HepG2 (cell line): Measurements from ENCODE around the gene LRRC27. TPM values are rescaled to one million over a fixed set of nuclear protein-coding genes. Genes with fewer than 3 reads are reported as not detected.

ENCODE experiments used
- ATAC-seq: fragments of 200-7000 bp; cut with Tn5 transposase; 3 replicates; pipeline ENCODE4 v1.9.1; 2020; ENCODE audit warnings: mild to moderate bottlenecking, moderate library complexity
- BruUV-seq: library from RNA; stranded (reverse); fragments of 400-500 nt; replicated peaks from 2 replicates; lab custom pipeline; 2021; lab: Mats Ljungman, UMichigan
- CTCF ChIA-PET: fragments of 300-600 bp; formaldehyde crosslinking; extraction: SDS; loops from one replicate; lab custom pipeline; 2021; ENCODE audit warnings: low total read pairs, inconsistent platforms, low intra/inter-chr PET ratio; lab: Yijun Ruan, JAX
- POLR2A ChIA-PET: fragments of 350-600 bp; sonication (Branson Sonifier 250); formaldehyde crosslinking; loops from one replicate; lab custom pipeline; 2020; ENCODE audit warnings: antibody characterized with exemption, inconsistent platforms; lab: Yijun Ruan, JAX
- DNase-seq: peaks from one replicate; pipeline ENCODE4 v3.0.0-alpha.2; 2015; ENCODE audit warnings: low spot score
- FAIRE-seq: peaks from 3 replicates; lab custom pipeline; 2011; peaks lifted over from hg19 to GRCh38; lab: Jason Lieb, UNC
- H2AFZ ChIP-seq: one replicate; pipeline ENCODE4 v1.6.1; 2011; ENCODE audit warnings: low read length, inconsistent platforms
- H3K27ac ChIP-seq: fragments of 300-600 bp; 3 replicates; pipeline ENCODE4 v1.8.0; 2011; ENCODE audit warnings: mixed run types, mild to moderate bottlenecking, mixed read lengths, low read length, inconsistent platforms; ENCODE audit not compliant: insufficient read depth; ENCODE audit errors: extremely low read length
- H3K27me3 ChIP-seq, 2 experiments: fragments of 200-600 bp in 1 of 2; 2 replicates in 1 of 2; 3 replicates in 1 of 2; pipeline versions ENCODE4 v1.6.0 to v1.8.0; 2011; ENCODE audit warnings: low read length in 2 of 2, mild to moderate bottlenecking in 2 of 2, moderate library complexity in 2 of 2, inconsistent platforms in 1 of 2; ENCODE audit not compliant: insufficient read depth in 2 of 2, control insufficient read depth in 1 of 2
- H3K36me3 ChIP-seq, 2 experiments: fragments of 200-600 bp in 1 of 2; replicated peaks in 1 of 2; 2 replicates in 1 of 2; 3 replicates in 1 of 2; pipeline versions ENCODE4 v1.5.1 to v1.8.0; 2011; ENCODE audit warnings: low read length in 2 of 2, inconsistent platforms in 1 of 2; ENCODE audit not compliant: insufficient read depth in 2 of 2, control insufficient read depth in 1 of 2
- H3K4me1 ChIP-seq: 2 replicates; pipeline ENCODE4 v1.5.1; 2012; ENCODE audit warnings: low read length, inconsistent platforms; ENCODE audit not compliant: insufficient read depth
- H3K4me2 ChIP-seq: 2 replicates; pipeline ENCODE4 v1.6.0; 2011; ENCODE audit warnings: low read depth, low read length, inconsistent platforms
- H3K4me3 ChIP-seq, 3 experiments: fragments of 200-600 bp in 1 of 3; sonication (generic), shearing (Covaris generic) in 1 of 3; replicated peaks in 1 of 3; 2 replicates each; pipeline ENCODE4 v1.5.1; 2011 to 2016; ENCODE audit warnings: low read length in 3 of 3, inconsistent platforms in 2 of 3, low read depth in 2 of 3, mild to moderate bottlenecking in 2 of 3, control low read depth in 1 of 3, mixed read lengths in 1 of 3; ENCODE audit not compliant: insufficient read depth in 1 of 3
- H3K79me2 ChIP-seq: one replicate; pipeline ENCODE4 v1.6.1; 2011; ENCODE audit warnings: low read length, inconsistent platforms; ENCODE audit not compliant: insufficient read depth
- H3K9ac ChIP-seq: 2 replicates; pipeline ENCODE4 v1.6.0; 2011; ENCODE audit warnings: mild to moderate bottlenecking, low read depth, low read length, inconsistent platforms; ENCODE audit not compliant: insufficient read depth
- H3K9me3 ChIP-seq: 2 replicates; pipeline ENCODE4 v1.5.1; 2012; ENCODE audit warnings: mild to moderate bottlenecking, low read length
- H4K20me1 ChIP-seq: 2 replicates; pipeline ENCODE4 v1.6.0; 2011; ENCODE audit warnings: inconsistent platforms, mild to moderate bottlenecking, low read length, moderate library complexity; ENCODE audit not compliant: insufficient read depth
- ATF7-NPFF ChIP-seq: sonication (generic); formaldehyde crosslinking; IDR thresholded peaks from 2 replicates; pipeline ENCODE4 v1.8.1; 2023; ENCODE audit warnings: mild to moderate bottlenecking, low read depth, missing genetic modification reagents, moderate library complexity
- GABPB1 ChIP-seq: IDR thresholded peaks from 2 replicates; pipeline ENCODE4 v1.6.1; 2016; ENCODE audit warnings: mild to moderate bottlenecking, missing genetic modification reagents, moderate library complexity, missing compliant biosample characterization
- TOPORS ChIP-seq: sonication (generic); formaldehyde crosslinking; IDR thresholded peaks from 2 replicates; pipeline ENCODE4 v1.8.0; 2023; ENCODE audit warnings: mild to moderate bottlenecking, missing genetic modification reagents
- ZNF282 ChIP-seq: fragments of 450-650 bp; IDR thresholded peaks from 2 replicates; pipeline ENCODE4 v1.6.1; 2018; ENCODE audit not compliant: partially characterized antibody
- ZNF317 ChIP-seq: sonication (generic); formaldehyde crosslinking; IDR thresholded peaks from 2 replicates; pipeline ENCODE4 v1.5.0; 2020; ENCODE audit warnings: mild to moderate bottlenecking, missing genetic modification reagents
- ZNF564 ChIP-seq: sonication (generic); formaldehyde crosslinking; IDR thresholded peaks from 2 replicates; pipeline ENCODE4 v1.8.1; 2023; ENCODE audit warnings: mild to moderate bottlenecking, missing genetic modification reagents
- ZSCAN9 ChIP-seq: IDR thresholded peaks from 2 replicates; pipeline ENCODE4 v1.6.1; 2016; ENCODE audit warnings: borderline replicate concordance
- WGBS: methylation state at CpG from one replicate; pipeline ENCODE4 v1.1.6; 2017; ENCODE audit warnings: low lambda C conversion rate; 5-methylcytosine and 5-hydroxymethylcytosine counted together
- in situ Hi-C: cut with HindIII; loops from 2 replicates; pipeline ENCODE4 v1.10.0; 2017; ENCODE audit warnings: low pct_unique_long_range_greater_than_20kb; ENCODE audit not compliant: extremely low pct_ligation_motif_present
- intact Hi-C: fragments of 100-400 bp; cut with micrococcal nuclease; formaldehyde crosslinking; loops from one replicate; pipeline ENCODE4 v1.10.0; 2022; ENCODE audit not compliant: unreplicated experiment
- polyA plus RNA-seq, 8 experiments: library from polyadenylated mRNA; depleted of rRNA in 3 of 8; stranded (reverse) in 7 of 8; unstranded in 1 of 8; fragments of >200 nt; fragmentation: Illumina TruSeq in 4 of 8; extraction: Trizol in 4 of 8; gene quantifications; 2 replicates each; pipeline versions ENCODE4 v1.2.1 to v1.2.3, GENCODE V29; 2011 to 2016; ENCODE audit warnings: low read depth in 4 of 8, missing spikeins in 1 of 8, mixed read lengths in 1 of 8; ENCODE audit not compliant: insufficient read depth in 1 of 8
- total RNA-seq, 5 experiments: library from RNA; depleted of rRNA; stranded (reverse); fragments of >200 nt; fragmentation: Illumina TruSeq; extraction: Trizol; gene quantifications; 2 replicates each; pipeline ENCODE4 v1.2.3, GENCODE V29; 2016; ENCODE audit warnings: low read depth in 1 of 5
- TF ChIP-seq, protein P1 (sequence below): sonication (generic); formaldehyde crosslinking; IDR thresholded peaks from 2 replicates; pipeline ENCODE4 v1.8.1; 2022; ENCODE audit warnings: low read depth, mild to moderate bottlenecking, missing genetic modification reagents
- TF ChIP-seq, protein P2 (sequence below): sonication (generic); formaldehyde crosslinking; IDR thresholded peaks from 2 replicates; pipeline ENCODE4 v1.8.0; 2023; ENCODE audit warnings: mild to moderate bottlenecking, missing genetic modification reagents
- TF ChIP-seq, protein P3 (sequence below): sonication (generic); formaldehyde crosslinking; IDR thresholded peaks from 2 replicates; pipeline ENCODE4 v1.8.0; 2022; ENCODE audit warnings: mild to moderate bottlenecking, missing genetic modification reagents, borderline replicate concordance

LRRC27 gene
- total and polyA plus RNA-seq, 2 of the 13 experiments (the other 11 are each of a cell fraction or from before 2014, with no cell fraction given), result 4.2 to 4.6 TPM

DNA sequence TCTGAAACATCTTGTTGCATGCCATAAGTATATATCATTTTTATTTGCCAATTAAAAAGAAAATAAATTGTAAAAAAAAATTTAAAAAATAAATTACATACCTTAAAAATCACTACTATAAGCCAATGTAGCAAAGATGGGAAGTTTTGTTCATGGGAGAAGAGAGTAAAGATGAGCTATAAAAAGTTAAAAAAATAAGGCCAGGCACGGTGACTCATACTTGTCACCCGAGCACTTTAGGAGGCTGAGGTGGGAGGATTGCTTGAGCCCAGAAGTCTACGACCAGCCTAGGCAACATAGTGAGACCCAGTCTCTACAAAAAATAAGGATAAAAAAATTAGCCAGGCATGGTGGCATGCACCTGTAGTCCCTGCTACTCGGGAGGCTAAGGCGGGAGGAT is 15.9 kb upstream of the LRRC27 start:
- no TSS peak for BruUV-seq
- Histone ChIP-seq H3K9ac (no peak overlapping the region), H3K9me3 (no peaks in the 10 kb centered on the region)
- DNase-seq, result no peak
- no peak for TF ChIP-seq ATF7-NPFF (CRISPR knock-in tag)
- TF ChIP-seq, protein P1, sequence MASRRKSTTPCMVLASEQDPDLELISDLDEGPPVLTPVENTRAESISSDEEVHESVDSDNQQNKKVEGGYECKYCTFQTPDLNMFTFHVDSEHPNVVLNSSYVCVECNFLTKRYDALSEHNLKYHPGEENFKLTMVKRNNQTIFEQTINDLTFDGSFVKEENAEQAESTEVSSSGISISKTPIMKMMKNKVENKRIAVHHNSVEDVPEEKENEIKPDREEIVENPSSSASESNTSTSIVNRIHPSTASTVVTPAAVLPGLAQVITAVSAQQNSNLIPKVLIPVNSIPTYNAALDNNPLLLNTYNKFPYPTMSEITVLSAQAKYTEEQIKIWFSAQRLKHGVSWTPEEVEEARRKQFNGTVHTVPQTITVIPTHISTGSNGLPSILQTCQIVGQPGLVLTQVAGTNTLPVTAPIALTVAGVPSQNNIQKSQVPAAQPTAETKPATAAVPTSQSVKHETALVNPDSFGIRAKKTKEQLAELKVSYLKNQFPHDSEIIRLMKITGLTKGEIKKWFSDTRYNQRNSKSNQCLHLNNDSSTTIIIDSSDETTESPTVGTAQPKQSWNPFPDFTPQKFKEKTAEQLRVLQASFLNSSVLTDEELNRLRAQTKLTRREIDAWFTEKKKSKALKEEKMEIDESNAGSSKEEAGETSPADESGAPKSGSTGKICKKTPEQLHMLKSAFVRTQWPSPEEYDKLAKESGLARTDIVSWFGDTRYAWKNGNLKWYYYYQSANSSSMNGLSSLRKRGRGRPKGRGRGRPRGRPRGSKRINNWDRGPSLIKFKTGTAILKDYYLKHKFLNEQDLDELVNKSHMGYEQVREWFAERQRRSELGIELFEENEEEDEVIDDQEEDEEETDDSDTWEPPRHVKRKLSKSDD (CRISPR knock-in tag), result no peak
- TF ChIP-seq, protein P2, sequence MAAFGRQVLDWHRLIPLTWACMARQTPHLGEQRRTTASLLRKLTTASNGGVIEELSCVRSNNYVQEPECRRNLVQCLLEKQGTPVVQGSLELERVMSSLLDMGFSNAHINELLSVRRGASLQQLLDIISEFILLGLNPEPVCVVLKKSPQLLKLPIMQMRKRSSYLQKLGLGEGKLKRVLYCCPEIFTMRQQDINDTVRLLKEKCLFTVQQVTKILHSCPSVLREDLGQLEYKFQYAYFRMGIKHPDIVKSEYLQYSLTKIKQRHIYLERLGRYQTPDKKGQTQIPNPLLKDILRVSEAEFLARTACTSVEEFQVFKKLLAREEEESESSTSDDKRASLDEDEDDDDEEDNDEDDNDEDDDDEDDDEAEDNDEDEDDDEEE (CRISPR knock-in tag), result no peak
- no peak for TF ChIP-seq TOPORS (CRISPR knock-in tag)
- TF ChIP-seq ZNF564 (CRISPR knock-in tag), result no peak
- no peak for TF ChIP-seq ZNF282
- TF ChIP-seq, protein P3, sequence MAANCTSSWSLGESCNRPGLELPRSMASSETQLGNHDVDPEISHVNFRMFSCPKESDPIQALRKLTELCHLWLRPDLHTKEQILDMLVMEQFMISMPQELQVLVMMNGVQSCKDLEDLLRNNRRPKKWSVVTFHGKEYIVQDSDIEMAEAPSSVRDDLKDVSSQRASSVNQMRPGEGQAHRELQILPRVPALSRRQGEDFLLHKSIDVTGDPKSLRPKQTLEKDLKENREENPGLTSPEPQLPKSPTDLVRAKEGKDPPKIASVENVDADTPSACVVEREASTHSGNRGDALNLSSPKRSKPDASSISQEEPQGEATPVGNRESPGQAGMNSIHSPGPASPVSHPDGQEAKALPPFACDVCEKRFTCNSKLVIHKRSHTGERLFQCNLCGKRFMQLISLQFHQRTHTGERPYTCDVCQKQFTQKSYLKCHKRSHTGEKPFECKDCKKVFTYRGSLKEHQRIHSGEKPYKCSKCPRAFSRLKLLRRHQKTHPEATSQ (CRISPR knock-in tag), result no peak
- TF ChIP-seq GABPB1 (CRISPR knock-in tag), result no peak
- no peak for TF ChIP-seq ZSCAN9 (CRISPR knock-in tag)
- TF ChIP-seq ZNF317, result no peak
- TF ChIP-seq, all 625 proteins: peak for 0
- Histone ChIP-seq H2AFZ (no peak overlapping the region), H3K27ac (no peak overlapping the region), H4K20me1 (no peaks in the 10 kb centered on the region), H3K27me3 (no peaks in the 10 kb centered on the region), H3K4me1 (peaks cover 40% of the 10 kb centered on the region), H3K4me2 (no peak overlapping the region), H3K4me3 (no peak overlapping the region), H3K79me2 (no peaks in the 10 kb centered on the region), H3K36me3 (no peaks in the 10 kb centered on the region)
- 54% methylated on average over 5 of the region's 5 CpGs for WGBS
- FAIRE-seq (no peak), ATAC-seq (no peak)
- in situ Hi-C loops, result no loop called here
- POLR2A ChIA-PET, result no interaction called here
- CTCF ChIA-PET, result no interaction called here
- intact Hi-C loops, result no loop called here
